HFFc6 (cell line): ENCODE results near the gene ATXN1. TPM values are rescaled to one million over a fixed set of nuclear protein-coding genes. Genes with fewer than 3 reads are reported as not detected.
"Not testable (repeated sequence)": the region's sequence is repeated elsewhere in the genome, so short reads cannot be mapped to it uniquely, and the experiment has no call there.

Source experiments
- DNase-seq: peaks from one replicate; pipeline ENCODE4 v3.0.0-alpha.2; 2018
- H3K27ac Mint-ChIP-seq: 2 replicates; pipeline ENCODE4 v1.8.0; 2020; ENCODE audit warnings: mild to moderate bottlenecking, mixed read lengths
- H3K27me3 Mint-ChIP-seq: 2 replicates; pipeline ENCODE4 v1.8.0; 2021; ENCODE audit warnings: mild to moderate bottlenecking, moderate library complexity, mixed read lengths; ENCODE audit not compliant: insufficient read depth
- H3K36me3 Mint-ChIP-seq: 2 replicates; pipeline ENCODE4 v1.8.0; 2021; ENCODE audit warnings: low read depth, mixed read lengths
- H3K4me1 Mint-ChIP-seq: 2 replicates; pipeline ENCODE4 v1.8.0; 2020; ENCODE audit warnings: low read depth, mixed read lengths
- H3K4me3 Mint-ChIP-seq: 2 replicates; pipeline ENCODE4 v1.8.0; 2020; ENCODE audit warnings: mild to moderate bottlenecking, moderate library complexity, mixed read lengths
- H3K9me3 Mint-ChIP-seq: 2 replicates; pipeline ENCODE4 v1.8.0; 2020; ENCODE audit warnings: mild to moderate bottlenecking, mixed read lengths
- CTCF ChIP-seq: fragments of 200-600 bp; sonication (generic); IDR thresholded peaks from 2 replicates; pipeline ENCODE4 v1.5.0; 2021; ENCODE audit warnings: antibody characterized with exemption, mild to moderate bottlenecking
- total RNA-seq, 6 experiments: library from RNA; stranded (reverse); fragmentation: NEBNext Ultra II Directional; extraction: Animal tissue kit (Norgen Biotek cat#: 25700); gene quantifications; 2 replicates in 1 of 6; 3 replicates in 5 of 6; pipeline ENCODE4 v1.2.3, GENCODE V29; 2021

Gene ATXN1
- total RNA-seq, 6 experiments from 2014 or later: 28.2 to 41.5 (median 30.5) TPM

GRCh38 chr6:16634855-16635254 is 126.4 kb downstream of the ATXN1 start:
- Mint-ChIP-seq H3K36me3 (peaks cover 12% of the 10 kb centered on the region), H3K9me3 (no peaks in the 10 kb centered on the region), H3K27me3 (no peaks in the 10 kb centered on the region), H3K27ac (peak overlapping the region; percentile 2; the same call in 1 of the 2 replicates), H3K4me1 (peaks cover 48% of the 10 kb centered on the region), H3K4me3 (peak overlapping the region; percentile 11; the same call in 1 of the 2 replicates)
- DNase-seq: no peak
- no peak for TF ChIP-seq CTCF

GRCh38 chr6:16633961-16634360 is 127.3 kb downstream of the ATXN1 start:
- H3K4me1 Mint-ChIP-seq: peaks cover 39% of the 10 kb centered on the region
- no peak overlapping the region for H3K27ac Mint-ChIP-seq
- H3K9me3 Mint-ChIP-seq: no peaks in the 10 kb centered on the region
- DNase-seq: no peak
- no peak overlapping the region for H3K4me3 Mint-ChIP-seq
- no peaks in the 10 kb centered on the region for H3K27me3 Mint-ChIP-seq
- H3K36me3 Mint-ChIP-seq: peaks cover 15% of the 10 kb centered on the region
- TF ChIP-seq CTCF: no peak

GRCh38 chr6:16633465-16633864 is 127.8 kb downstream of the ATXN1 start:
- no peak overlapping the region for H3K4me3 Mint-ChIP-seq
- no peak for TF ChIP-seq CTCF
- DNase-seq: no peak
- peaks cover 20% of the 10 kb centered on the region for H3K36me3 Mint-ChIP-seq
- H3K27ac Mint-ChIP-seq: no peak overlapping the region
- H3K4me1 Mint-ChIP-seq: peaks cover 37% of the 10 kb centered on the region
- H3K9me3 Mint-ChIP-seq: no peaks in the 10 kb centered on the region
- no peaks in the 10 kb centered on the region for H3K27me3 Mint-ChIP-seq

GRCh38 chr6:16632101-16632500 is 129.2 kb downstream of the ATXN1 start:
- DNase-seq: no peak
- H3K4me3 Mint-ChIP-seq: no peak overlapping the region
- H3K9me3 Mint-ChIP-seq: no peaks in the 10 kb centered on the region
- no peaks in the 10 kb centered on the region for H3K27me3 Mint-ChIP-seq
- TF ChIP-seq CTCF: no peak
- H3K36me3 Mint-ChIP-seq: peaks cover 30% of the 10 kb centered on the region
- H3K4me1 Mint-ChIP-seq: peaks cover 37% of the 10 kb centered on the region
- H3K27ac Mint-ChIP-seq: no peak overlapping the region

DNA sequence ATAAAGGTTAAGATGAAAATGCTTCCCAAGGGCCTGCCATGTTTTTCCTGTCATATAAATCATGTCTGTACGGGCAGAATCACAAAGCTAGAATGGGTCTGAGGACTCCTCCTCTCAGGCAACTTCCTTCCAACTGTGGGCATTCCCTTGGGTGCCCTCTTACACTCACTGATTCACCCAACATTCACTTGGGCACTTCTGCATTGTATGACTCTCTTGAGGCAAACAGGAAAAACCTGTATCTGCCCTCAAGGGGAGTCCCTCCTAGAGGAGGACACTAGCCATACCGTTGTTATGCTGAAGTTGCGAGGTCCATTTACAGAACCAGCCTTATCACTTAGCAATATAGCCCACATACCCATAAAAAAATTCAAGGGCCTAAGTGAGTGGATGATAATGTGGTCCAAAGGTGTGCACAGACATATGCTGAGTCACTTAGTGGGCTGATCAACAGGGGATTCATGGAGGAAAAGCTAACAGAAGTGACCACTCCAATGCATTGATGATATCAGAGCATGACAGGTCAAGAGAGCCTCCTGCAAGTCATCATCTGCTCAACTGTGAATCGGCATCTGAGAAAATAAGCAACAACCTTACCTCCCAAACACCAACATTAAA is 131.1 kb downstream of the ATXN1 start:
- no peak overlapping the region for H3K27ac Mint-ChIP-seq
- DNase-seq: no peak
- no peaks in the 10 kb centered on the region for H3K27me3 Mint-ChIP-seq
- H3K36me3 Mint-ChIP-seq: peaks cover 31% of the 10 kb centered on the region
- H3K4me1 Mint-ChIP-seq: peaks cover 35% of the 10 kb centered on the region
- TF ChIP-seq CTCF: no peak
- H3K4me3 Mint-ChIP-seq: no peak overlapping the region
- H3K9me3 Mint-ChIP-seq: no peaks in the 10 kb centered on the region

DNA sequence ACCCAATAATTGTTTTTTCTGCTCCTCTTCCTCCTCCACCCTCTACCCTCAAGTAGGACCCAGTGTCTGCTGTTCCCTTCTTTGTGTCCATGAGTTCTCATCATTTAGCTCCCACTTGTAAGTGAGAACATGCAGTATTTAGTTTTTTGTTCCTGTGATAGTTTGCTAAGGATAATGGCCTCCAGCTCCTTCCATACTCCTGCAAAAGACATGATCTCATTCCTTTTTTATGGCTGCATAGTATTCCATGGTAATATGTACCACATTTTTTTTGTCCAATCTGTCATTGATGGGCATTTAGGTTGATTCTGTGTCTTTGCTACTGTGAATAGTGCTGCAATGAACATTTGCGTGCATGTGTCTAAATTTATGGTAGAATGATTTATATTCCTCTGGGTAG is 132.7 kb downstream of the ATXN1 start:
- not testable (repeated sequence) for H3K4me3 Mint-ChIP-seq, DNase-seq, H3K9me3 Mint-ChIP-seq, H3K27me3 Mint-ChIP-seq, H3K27ac Mint-ChIP-seq
- Mint-ChIP-seq H3K36me3 (peaks cover 36% of the 10 kb centered on the region), H3K4me1 (peaks cover 35% of the 10 kb centered on the region)
